ENCODE measurements around the gene WAPL. TPM values are rescaled to one million over a fixed set of nuclear protein-coding genes. Genes with fewer than 3 reads are reported as not detected.
"Not testable (repeated sequence)": the region's sequence is repeated elsewhere in the genome, so short reads cannot be mapped to it uniquely, and the experiment has no call there.

Gene WAPL, protein sequence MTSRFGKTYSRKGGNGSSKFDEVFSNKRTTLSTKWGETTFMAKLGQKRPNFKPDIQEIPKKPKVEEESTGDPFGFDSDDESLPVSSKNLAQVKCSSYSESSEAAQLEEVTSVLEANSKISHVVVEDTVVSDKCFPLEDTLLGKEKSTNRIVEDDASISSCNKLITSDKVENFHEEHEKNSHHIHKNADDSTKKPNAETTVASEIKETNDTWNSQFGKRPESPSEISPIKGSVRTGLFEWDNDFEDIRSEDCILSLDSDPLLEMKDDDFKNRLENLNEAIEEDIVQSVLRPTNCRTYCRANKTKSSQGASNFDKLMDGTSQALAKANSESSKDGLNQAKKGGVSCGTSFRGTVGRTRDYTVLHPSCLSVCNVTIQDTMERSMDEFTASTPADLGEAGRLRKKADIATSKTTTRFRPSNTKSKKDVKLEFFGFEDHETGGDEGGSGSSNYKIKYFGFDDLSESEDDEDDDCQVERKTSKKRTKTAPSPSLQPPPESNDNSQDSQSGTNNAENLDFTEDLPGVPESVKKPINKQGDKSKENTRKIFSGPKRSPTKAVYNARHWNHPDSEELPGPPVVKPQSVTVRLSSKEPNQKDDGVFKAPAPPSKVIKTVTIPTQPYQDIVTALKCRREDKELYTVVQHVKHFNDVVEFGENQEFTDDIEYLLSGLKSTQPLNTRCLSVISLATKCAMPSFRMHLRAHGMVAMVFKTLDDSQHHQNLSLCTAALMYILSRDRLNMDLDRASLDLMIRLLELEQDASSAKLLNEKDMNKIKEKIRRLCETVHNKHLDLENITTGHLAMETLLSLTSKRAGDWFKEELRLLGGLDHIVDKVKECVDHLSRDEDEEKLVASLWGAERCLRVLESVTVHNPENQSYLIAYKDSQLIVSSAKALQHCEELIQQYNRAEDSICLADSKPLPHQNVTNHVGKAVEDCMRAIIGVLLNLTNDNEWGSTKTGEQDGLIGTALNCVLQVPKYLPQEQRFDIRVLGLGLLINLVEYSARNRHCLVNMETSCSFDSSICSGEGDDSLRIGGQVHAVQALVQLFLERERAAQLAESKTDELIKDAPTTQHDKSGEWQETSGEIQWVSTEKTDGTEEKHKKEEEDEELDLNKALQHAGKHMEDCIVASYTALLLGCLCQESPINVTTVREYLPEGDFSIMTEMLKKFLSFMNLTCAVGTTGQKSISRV (N-terminal part only)
- 20.0 and 24.5 TPM in 2 replicates for polyA plus RNA-seq (2011; rRNA removed)
- polyA minus RNA-seq (2011; rRNA and poly(A)+ RNA removed), result 25.9 and 32.9 TPM in 2 replicates

DNA sequence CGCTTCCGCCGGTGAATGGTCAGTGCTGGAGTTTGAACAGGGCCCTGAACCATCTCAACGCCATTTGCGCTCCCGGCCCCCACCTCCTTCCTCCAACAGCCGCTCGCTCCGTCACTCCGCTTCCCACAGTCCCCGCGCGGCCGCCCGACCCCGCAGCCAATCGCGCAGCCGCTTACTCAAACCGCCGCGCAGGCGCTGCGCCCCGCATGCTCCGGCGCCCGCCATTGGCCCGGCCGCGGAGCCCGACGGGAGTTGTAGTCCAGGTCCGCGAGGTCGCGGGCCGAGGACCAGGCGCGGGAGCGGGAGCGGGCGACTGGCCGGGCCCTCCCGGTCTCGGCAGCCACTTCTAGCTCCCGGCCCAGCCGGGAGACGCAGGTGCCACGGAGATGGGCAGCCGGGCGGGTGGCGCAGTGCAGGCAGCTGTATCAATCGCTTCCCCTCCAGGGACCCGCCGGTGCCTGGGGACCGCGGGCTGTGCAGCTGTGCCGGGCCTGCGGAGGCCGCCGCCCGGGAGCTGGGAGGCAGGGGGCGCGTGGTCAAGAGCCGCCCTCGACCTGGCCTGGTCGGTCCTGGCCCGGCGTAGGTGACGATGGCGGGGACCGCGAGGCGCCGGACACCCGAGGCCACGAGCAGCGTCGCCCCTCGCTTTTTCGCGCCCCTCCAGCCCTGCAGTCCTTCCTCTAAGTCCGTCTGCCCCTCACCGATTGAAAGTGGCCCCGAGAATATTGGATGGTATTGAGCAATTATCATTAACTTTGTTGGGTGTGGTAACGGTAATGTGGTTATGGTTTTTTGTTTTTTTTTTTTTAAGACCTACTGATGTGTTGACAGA lies at the start of gene WAPL:
Gene WAPL (minus strand): TSS at position 115 of the 832 bp plus-strand sequence. CDS start 3,723 bp downstream, outside the sequence.
- Histone ChIP-seq H3K27ac (ENCODE audit: low read depth, low read length) (peak within 1 kb of the TSS; percentile 69), H3K27me3 (ENCODE audit: control insufficient read depth, insufficient read depth, low read length) (no peaks in the 10 kb centered on the region), H3K4me3 (ENCODE audit: low read depth, low read length) (peak within 1 kb of the TSS; percentile 87), H3K9me3 (ENCODE audit: control insufficient read depth, insufficient read depth, low read length) (no peaks in the 10 kb centered on the region)
- TF ChIP-seq, protein P1, sequence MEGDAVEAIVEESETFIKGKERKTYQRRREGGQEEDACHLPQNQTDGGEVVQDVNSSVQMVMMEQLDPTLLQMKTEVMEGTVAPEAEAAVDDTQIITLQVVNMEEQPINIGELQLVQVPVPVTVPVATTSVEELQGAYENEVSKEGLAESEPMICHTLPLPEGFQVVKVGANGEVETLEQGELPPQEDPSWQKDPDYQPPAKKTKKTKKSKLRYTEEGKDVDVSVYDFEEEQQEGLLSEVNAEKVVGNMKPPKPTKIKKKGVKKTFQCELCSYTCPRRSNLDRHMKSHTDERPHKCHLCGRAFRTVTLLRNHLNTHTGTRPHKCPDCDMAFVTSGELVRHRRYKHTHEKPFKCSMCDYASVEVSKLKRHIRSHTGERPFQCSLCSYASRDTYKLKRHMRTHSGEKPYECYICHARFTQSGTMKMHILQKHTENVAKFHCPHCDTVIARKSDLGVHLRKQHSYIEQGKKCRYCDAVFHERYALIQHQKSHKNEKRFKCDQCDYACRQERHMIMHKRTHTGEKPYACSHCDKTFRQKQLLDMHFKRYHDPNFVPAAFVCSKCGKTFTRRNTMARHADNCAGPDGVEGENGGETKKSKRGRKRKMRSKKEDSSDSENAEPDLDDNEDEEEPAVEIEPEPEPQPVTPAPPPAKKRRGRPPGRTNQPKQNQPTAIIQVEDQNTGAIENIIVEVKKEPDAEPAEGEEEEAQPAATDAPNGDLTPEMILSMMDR (IDR thresholded peaks at IDR 0.05; ENCODE audit: low read depth, low read length), result no peak
- DNase-seq (ENCODE audit: low read depth, low spot score), result peak; percentile 56
- POLR2A ChIA-PET, result interaction anchor here (1.9 kb wide), 1 partner anchor 15 kb away, joined by 6 read pairs; no protein-coding TSS in a partner anchor
- CTCF ChIA-PET, result interaction anchor here (0.6 to 2.0 kb wide), 6 partner anchors 62 to 1244 kb away, joined by 3 to 7 read pairs (median 4); no protein-coding TSS in a partner anchor

DNA sequence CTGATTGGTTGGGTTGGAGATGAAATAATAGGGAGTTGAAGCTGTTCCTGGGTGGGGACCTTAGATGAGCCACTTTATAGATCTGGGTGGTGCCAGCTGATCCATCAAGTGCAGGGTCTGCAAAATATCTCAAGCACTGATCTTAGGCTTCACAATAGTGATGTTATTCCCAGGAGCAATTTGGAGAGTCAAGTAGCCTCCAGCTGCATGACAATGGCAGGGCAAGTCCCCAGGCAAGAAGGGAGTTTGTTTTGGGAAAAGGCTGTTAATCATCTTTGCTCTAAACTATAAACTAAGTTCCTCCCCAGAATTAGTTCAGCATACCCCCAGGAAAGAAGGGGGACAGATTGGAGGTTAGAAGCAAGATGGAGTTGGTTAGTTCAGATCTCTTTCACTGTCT lies 47.7 kb upstream of the WAPL start:
- TF ChIP-seq, protein P1 (IDR thresholded peaks at IDR 0.05; ENCODE audit: low read depth, low read length), result no peak
- Histone ChIP-seq H3K4me3 (ENCODE audit: low read depth, low read length) (no peak overlapping the region), H3K27me3 (ENCODE audit: control insufficient read depth, insufficient read depth, low read length) (peaks cover 3% of the 10 kb centered on the region), H3K9me3 (ENCODE audit: control insufficient read depth, insufficient read depth, low read length) (no peaks in the 10 kb centered on the region; the same call in none of the 2 replicates), H3K27ac (ENCODE audit: low read depth, low read length) (no peak overlapping the region)
- CTCF ChIA-PET, result interaction anchor here (1.3 kb wide), 1 partner anchor 16 kb away, joined by 6 read pairs; no protein-coding TSS in a partner anchor
- POLR2A ChIA-PET, result no interaction called here
- DNase-seq (ENCODE audit: low read depth, low spot score), result no peak

DNA sequence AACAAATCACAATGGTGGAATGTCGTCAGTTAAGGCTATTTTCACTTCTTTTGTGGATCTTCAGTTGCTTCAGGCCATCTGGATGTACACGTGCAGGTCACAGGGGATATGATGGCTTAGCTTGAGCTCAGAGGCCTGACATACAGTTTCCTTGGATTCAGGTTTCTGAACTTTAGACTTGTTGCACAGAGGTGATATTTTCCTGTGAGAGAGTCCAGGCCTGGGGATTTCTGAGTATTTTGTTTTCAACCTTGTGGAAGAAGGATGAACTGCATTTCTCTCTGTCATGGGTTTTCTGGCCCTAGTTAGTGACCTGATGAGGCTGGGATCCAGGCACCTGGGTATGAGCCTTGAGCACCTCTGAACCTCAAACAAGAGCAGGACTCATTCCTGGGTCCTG lies 44.9 kb upstream of the WAPL start:
- H3K27ac ChIP-seq (ENCODE audit: low read depth, low read length); POLR2A ChIA-PET; H3K27me3 ChIP-seq (ENCODE audit: control insufficient read depth, insufficient read depth, low read length); H3K4me3 ChIP-seq (ENCODE audit: low read depth, low read length); DNase-seq (ENCODE audit: low read depth, low spot score); CTCF ChIA-PET; H3K9me3 ChIP-seq (ENCODE audit: control insufficient read depth, insufficient read depth, low read length): not testable (repeated sequence)
- TF ChIP-seq, protein P1 (IDR thresholded peaks at IDR 0.05; ENCODE audit: low read depth, low read length), result 0 out of 2 replicates have a peak, but pooled peaks have one; percentile 13

DNA sequence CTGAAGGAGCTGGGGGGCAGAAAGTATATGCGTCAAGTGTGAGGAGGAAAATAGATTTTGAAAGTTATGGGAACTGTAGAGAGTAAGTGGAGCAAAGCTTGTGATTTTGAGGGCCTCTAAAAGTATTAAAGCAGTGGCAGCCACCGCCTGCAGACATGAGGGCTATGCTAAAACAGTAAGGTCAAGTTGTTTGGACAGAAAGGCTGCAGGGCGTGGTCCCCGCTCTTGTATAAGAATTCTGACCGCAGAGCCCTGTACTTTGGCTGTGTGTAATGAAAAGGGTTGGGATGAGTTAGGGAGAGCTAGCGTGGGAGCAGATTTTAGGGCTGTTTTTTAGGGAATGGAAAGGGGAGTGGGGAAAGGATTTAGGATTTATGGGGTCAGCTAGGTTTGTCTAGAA lies 41.7 kb upstream of the WAPL start:
- POLR2A ChIA-PET; H3K4me3 ChIP-seq (ENCODE audit: low read depth, low read length); H3K27ac ChIP-seq (ENCODE audit: low read depth, low read length); CTCF ChIA-PET; H3K9me3 ChIP-seq (ENCODE audit: control insufficient read depth, insufficient read depth, low read length); H3K27me3 ChIP-seq (ENCODE audit: control insufficient read depth, insufficient read depth, low read length); DNase-seq (ENCODE audit: low read depth, low spot score): not testable (repeated sequence)

DNA sequence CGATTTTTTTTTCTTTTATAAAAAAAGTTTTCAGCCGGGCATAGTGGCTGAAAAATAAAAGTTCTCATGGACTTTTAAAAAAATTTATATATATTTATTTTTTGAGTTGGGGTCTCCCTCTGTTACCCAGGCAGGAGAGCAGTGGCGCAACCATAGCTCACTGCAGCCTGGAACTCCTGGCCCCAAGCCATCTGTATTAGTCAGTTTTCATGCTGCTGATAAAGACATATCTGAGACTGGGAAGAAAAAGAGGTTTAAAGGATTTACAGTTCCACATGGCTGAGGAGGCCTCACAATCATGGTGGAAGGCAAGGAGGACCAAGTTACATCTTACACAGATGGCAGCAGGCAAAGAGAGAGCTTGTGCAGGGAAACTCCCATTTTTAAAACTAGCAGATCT lies 37.1 kb upstream of the WAPL start:
- DNase-seq (ENCODE audit: low read depth, low spot score), result not testable (repeated sequence)

More for the DNA sequence above, 37.1 kb upstream of the WAPL start:
- H3K4me3 ChIP-seq (ENCODE audit: low read depth, low read length); H3K27me3 ChIP-seq (ENCODE audit: control insufficient read depth, insufficient read depth, low read length); H3K27ac ChIP-seq (ENCODE audit: low read depth, low read length); H3K9me3 ChIP-seq (ENCODE audit: control insufficient read depth, insufficient read depth, low read length); POLR2A ChIA-PET; CTCF ChIA-PET: not testable (repeated sequence)

Data from AG04450 (cell line).